K562 treated with DMSO at 1 percent for 4 hours (cell line): ENCODE data around the gene SLC6A19. TPM values are rescaled to one million over a fixed set of nuclear protein-coding genes. Genes with fewer than 3 reads are reported as not detected.

Source experiments
- total RNA-seq: library from RNA; unstranded; fragments of 300-600 nt; gene quantifications from 2 replicates; pipeline ENCODE4 v1.2.3, GENCODE V29; 2022; ENCODE audit not compliant: insufficient read depth

The SLC6A19 gene
- total RNA-seq, result 0.88 and 3.2 TPM in 2 replicates

DNA sequence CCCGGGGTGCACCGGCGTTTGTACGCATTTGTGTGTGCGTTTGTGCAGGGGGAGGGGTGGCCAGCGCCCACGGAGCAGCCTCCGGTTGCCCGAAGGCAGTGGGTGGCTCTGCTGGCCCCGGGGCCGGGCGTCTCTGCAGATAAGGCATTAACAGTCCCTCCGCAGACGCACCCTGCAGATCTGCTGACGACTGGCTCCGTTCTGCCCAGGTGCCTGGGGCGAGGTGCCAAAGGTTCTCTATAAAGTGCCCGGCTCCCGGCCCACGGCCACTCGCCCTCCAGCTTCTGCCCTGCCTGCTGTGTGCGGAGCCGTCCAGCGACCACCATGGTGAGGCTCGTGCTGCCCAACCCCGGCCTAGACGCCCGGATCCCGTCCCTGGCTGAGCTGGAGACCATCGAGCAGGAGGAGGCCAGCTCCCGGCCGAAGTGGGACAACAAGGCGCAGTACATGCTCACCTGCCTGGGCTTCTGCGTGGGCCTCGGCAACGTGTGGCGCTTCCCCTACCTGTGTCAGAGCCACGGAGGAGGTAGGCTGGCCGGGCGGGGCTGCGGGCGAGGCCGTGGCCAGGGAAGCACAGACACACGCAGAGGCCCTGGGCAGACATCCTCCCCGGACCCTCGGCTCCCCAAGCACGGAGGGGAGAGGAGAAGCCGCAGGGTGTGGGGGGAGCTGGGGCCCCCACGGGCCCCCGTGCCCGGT lies at the start of gene SLC6A19:
TSS of gene SLC6A19 (plus strand) at position 269 of the 699 bp plus-strand sequence. CDS start at position 325, 56 bp downstream.

DNA sequence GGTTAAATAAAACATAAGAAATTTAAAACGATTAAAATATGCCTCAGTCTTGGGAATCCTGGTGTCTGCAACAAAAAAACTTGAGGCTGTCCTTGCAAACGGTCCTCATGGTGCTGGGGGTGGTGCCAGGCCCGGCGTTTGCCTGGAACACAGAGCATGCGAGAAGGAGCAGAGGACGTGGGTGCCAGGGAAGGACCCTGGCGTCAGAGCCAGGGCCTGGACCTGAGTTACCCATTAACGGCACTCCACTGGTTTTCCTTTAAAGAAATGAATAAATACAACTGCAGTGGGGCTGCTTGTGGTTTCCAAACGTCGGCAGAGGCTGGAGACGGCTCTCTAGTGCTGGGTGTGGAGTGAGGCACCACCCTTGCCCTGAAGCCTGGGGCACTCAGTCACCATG lies 23.7 kb downstream of the SLC6A19 start, which contains the start of gene SLC6A18:
TSS of gene SLC6A18 (plus strand) at position 301 of the 400 bp plus-strand sequence. CDS start at position 398, 97 bp downstream.

Other genes with a start within 250 kb of the SLC6A19 start
- 1.2 TPM in 1 of 2 replicates, not detected in the other for gene NKD2, start 192.8 kb upstream of the SLC6A19 start, total RNA-seq
- 4.1 and 7.3 TPM in 2 replicates for gene SLC12A7, start 89.5 kb upstream of the SLC6A19 start, total RNA-seq
- not detected in 2 replicates for gene SLC6A18, start 23.8 kb downstream of the SLC6A19 start, total RNA-seq
- gene TERT, start 93.5 kb downstream of the SLC6A19 start, total RNA-seq, result 0.18 TPM in 1 of 2 replicates, not detected in the other
- gene CLPTM1L, start 143.5 kb downstream of the SLC6A19 start, total RNA-seq, result 106 and 119 TPM in 2 replicates
- gene SLC6A3, start 243.8 kb downstream of the SLC6A19 start, total RNA-seq, result not detected in 2 replicates